GM19455 (cell line): ENCODE measurements around the gene NOP53.
"Not testable (repeated sequence)": the region's sequence is repeated elsewhere in the genome, so short reads cannot be mapped to it uniquely, and the experiment has no call there.

Experiments used
- ATAC-seq: cut with Tn5 transposase; IDR thresholded peaks from one replicate; pipeline ENCODE4 v1.9.1; 2021; ENCODE audit not compliant: unreplicated experiment

The NOP53 gene

DNA sequence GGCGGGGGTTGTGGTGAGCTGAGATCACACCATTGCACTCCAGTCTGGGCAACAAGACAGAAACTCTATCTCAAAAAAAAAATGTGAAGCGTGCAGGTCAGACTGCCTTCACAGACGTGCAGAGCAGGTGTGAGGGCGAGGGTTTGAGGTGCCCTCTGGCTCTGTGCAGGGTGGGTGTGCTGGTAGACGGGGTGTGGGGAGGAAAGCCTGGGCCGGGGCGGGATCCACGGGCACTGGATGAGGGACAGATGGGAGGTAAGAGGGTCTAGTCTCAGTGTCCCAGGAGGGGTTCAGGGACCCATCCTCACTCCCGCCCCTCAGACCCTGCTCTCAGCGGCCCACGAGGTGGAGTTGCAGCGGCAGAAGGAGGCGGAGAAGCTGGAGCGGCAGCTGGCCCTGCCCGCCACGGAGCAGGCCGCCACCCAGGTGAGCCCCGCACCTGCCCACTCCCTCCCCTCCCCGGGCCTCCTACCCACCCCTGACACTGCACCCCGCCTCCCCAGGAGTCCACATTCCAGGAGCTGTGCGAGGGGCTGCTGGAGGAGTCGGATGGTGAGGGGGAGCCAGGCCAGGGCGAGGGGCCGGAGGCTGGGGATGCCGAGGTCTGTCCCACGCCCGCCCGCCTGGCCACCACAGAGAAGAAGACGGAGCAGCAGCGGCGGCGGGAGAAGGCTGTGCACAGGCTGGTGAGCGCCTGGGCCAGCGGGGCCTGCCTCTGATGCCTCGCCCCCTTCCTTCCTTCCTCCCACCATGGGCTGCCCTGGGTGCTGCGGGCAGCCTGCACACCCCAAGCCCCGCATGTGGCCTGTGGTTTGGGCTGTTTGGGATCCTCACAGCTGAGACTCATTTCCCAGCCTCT, 9.1 kb downstream of the NOP53 start:
- no peak for ATAC-seq

DNA sequence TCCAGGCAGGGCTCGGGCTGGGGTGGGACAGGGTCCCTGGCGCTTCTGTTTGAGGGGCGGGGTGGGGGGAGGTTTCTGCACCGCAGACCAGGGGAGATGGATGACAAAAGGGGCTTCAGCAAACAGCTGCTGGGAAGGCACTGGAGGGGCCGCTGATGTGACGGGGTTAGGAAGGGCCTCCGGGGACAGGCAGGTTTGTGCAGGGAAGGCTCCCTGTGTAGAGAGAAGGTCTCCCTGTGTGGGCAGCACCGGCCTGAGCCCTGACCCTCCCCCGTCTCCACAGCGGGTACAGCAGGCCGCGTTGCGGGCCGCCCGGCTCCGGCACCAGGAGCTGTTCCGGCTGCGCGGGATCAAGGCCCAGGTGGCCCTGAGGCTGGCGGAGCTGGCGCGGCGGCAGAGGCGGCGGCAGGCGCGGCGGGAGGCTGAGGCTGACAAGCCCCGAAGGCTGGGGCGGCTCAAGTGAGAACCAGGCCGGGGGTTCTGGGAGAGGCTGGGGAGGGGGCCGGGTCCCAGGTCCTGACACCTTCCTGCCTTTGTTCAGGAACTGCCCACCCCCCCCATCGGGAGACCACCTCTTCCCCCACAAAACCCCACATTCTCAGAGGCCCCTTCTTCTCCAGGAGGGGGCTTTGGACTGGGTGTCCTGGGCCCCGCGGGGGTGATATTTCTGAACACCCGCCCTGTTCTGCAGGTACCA, 9.9 kb downstream of the NOP53 start:
- ATAC-seq: no peak

- no peak for ATAC-seq
These were observed 10.6 kb downstream of the NOP53 start for GRCh38 chr19:47755762-47756626.

DNA sequence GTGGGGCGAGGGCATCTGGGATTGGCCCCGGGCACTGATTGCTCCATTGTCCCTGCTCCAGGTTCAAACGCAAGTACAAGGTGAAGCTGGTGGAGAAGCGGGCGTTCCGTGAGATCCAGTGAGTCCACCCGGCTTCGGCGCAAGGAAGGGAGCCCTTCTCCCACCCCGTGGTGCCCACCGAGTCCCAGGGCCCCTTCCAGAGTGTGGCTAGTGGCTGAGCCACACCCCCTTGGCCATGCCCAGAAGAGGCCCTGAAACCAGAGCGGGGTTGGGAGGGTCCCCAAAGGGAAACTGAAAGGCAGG, 11.2 kb downstream of the NOP53 start:
- no peak for ATAC-seq

DNA sequence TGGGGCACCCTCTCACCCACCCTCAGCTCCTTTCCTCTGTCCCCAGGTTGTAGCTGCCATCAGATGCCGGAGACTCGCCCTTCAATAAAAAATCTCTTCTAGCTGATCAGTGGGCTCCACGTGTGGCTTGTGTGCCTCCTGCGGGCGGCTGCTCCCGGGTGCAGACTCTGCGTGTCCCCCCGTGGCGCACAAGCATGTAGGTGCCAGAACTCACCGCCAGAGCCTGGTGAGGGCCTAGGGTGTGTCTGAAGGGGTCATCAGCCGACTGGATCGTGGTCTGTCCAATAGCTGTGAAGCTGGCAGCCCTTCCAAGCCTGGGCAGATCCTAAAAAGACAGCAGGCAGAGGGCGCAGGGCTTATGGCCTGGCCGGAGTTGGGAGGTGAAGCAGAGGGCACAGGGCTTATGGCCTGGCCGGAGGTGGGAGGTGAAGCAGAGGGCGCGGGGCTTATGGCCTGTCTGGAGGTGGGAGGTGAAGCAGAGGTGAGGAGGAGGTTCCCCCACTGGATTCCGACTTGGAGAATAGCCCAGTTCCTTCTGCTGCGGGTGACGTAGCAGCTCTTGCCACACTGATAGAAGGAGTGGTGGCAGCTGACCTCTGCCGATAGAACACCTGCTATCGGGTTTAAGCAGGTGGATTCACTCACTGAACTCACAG, 11.7 kb downstream of the NOP53 start:
- ATAC-seq: no peak

DNA sequence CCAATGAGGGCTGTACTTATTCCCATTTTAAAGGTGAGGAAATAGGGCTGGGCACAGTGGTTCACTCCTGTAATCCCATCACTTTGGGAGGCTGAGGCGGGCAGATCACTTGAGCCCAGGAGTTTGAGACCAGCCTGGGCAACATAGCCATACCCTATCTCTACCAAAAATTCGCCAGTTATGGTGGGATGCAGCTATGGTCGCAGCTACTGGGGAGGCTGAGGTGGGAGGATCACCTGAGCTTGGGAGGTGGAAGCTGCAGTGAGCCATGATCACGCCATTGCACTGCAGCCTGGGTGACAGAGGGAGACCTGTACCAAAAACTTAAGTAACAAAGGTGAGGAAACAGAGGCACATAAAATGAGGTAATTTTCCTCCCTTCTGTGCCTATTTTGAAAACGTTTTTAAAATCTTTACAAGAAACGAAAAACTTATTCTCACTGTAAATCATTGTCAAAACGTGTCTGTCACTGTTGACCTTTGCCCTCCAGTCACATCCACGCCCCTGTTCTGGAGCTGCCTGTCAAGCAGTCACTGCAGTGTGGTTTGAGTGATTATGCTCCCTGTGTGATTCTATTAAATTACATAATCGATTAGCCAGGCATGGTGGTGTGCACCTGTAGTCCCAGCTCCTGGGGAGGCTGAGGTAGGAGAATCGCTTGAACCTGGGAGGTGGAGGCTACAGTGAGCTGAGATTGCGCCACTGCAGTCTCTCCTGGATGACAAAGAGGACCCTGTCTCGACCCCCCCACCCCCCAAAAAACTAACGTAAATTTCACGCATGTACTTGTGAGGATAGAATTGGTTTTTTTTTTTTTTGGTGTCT, 12.5 kb downstream of the NOP53 start:
- ATAC-seq: no peak

GRCh38 chr19:47758443-47758804, 13.1 kb downstream of the NOP53 start:
- no peak for ATAC-seq

- ATAC-seq: no peak
These were observed 15.3 kb downstream of the NOP53 start for GRCh38 chr19:47760632-47760999.

DNA sequence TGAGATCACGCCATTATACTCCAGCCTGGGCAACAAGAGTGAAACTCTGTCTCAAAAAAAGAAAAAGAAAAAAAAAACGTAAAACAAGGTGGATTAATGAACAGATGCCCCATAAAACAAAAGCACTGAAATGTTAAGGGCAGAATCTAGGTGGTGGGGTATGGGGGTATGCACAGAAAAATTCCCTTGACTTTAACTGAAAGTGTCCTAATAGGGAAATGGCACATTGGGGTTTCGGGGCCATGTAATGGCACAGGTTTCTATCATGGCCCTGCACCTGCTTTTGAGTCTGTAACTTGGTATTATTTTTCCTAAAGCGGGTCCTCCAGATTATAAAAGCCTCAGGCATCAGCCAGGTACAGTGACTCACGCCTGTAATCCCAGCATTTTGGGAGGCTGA, 16.2 kb downstream of the NOP53 start:
- no peak for ATAC-seq

DNA sequence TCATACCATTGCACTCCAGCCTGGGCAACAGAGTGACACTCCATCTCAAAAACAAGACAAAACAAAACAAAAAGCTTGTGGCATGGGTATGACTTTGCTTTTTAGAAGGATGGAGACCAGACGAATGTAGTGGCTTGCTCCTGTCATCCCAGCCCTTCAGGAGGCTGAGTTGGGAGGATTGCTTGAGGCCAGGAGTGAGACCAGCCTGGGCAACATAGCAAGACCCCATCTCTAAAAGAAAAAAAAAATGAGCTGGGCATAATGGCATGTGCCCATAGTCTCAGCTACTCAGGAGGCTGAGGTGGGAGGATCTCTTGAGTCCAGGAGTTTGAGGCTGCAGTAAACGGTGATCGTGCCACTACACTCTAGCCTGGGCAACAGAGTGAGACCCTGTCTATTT, 16.8 kb downstream of the NOP53 start:
- ATAC-seq: no peak

GRCh38 chr19:47762615-47763308, 17.4 kb downstream of the NOP53 start:
- no peak for ATAC-seq

- ATAC-seq: not testable (repeated sequence)
These were observed 19.4 kb downstream of the NOP53 start for GRCh38 chr19:47764705-47765104.

GRCh38 chr19:47765523-47766358, 20.4 kb downstream of the NOP53 start:
- no peak for ATAC-seq

- no peak for ATAC-seq
These were observed 20.9 kb downstream of the NOP53 start for GRCh38 chr19:47766359-47766620.

DNA sequence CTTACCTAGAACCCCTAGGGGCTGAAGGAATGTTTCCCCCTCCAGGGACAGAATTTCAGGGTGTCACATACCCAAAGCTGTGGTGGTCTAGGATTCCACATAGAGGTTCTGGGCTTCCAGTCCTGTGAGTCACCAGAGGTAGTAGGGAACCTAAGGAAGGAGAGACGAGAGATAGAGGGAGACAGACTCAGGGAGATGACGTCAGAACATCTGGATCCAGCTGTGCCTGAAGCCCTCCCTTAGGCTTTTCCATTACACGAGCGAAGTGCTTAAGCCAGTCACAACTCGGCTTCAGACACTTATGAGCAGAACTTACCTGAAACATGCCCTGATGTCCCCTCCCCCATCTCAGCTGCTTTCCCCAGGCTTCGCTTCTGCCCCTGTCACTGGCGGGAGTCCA, 21.3 kb downstream of the NOP53 start:
- ATAC-seq: no peak

DNA sequence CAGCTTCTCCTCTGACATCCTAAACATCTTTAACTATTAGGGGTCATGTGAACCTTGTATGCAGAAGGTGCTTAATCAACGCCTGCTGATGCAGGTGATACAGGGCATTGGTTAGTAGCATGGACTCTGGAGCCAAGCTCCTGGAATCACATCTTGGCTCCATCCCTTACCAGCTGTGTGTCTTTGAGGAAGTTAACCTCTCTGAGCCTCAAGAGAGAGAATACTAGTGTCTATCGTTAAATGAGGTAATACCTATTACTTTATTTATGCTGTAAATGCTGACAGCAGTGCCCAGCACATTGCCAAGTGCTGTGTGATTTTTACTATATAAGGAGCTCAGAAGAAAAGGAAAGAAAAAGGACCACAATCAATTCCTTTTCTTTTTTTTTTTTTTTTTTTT, 22.0 kb downstream of the NOP53 start:
- no peak for ATAC-seq

DNA sequence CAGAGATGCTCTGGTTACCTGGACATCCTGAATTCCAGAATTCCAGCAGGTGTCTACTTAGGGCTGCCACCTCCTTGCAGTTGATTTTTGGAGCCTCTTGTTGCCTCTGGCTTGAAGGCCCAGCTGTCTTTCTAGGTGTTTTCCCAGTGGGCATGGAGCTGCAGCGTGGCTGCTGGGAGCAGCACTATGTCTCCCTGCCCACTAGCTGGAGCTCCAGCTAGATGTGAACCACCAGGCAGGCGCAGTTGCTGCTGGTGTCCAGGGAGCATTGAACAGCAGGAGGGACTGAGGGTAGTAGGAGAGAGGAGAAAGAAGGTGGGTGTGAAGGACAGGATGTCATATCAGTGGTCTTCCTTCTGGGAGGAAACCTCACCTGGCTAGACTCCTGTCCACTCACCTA, 23.3 kb downstream of the NOP53 start:
- ATAC-seq: no peak

DNA sequence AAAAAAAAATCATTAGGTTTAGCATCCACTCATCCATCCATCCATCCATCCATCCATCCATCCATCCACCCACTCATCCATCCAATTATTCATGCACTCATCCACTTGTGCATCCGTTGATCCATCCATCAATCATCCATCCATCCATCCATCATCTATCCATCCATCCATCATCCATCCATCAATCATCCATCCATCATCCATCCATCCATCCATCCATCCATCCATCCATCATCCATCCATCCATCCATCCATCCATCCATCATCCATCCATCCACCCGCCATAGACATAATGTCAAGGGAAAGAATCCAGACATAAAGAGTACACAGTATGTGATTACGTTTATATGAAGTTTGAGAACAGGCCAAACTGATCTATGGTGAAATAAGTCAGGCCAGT, 24.2 kb downstream of the NOP53 start:
- ATAC-seq: no peak

- ATAC-seq: not testable (repeated sequence)
These were observed 25.9 kb downstream of the NOP53 start for GRCh38 chr19:47771291-47771690.
